Calu3 (cell line): Measurements from ENCODE around the gene CCP110. TPM values are rescaled to one million over a fixed set of nuclear protein-coding genes. Genes with fewer than 3 reads are reported as not detected.
A peak's percentile ranks its signal among the peaks of the same experiment; 100 is the strongest.

Experiments
- BruUV-seq: library from RNA; stranded (reverse); fragments of 400-500 nt; replicated peaks from 2 replicates; lab custom pipeline; 2021; lab: Mats Ljungman, UMichigan
- CTCF ChIA-PET: fragments of 300-600 bp; sonication (Branson Sonifier 250); formaldehyde crosslinking; loops from one replicate; lab custom pipeline; 2022; ENCODE audit warnings: antibody characterized with exemption; lab: Charles Lee
- DNase-seq: peaks from one replicate; pipeline ENCODE4 v3.0.0; 2022
- H3K27ac Mint-ChIP-seq: one replicate; pipeline ENCODE4 v1.8.0; 2022; ENCODE audit warnings: mixed read lengths; ENCODE audit not compliant: unreplicated experiment
- H3K27me3 Mint-ChIP-seq: one replicate; pipeline ENCODE4 v1.8.0; 2022; ENCODE audit warnings: mixed read lengths; ENCODE audit not compliant: unreplicated experiment
- H3K36me3 Mint-ChIP-seq: one replicate; pipeline ENCODE4 v1.8.0; 2022; ENCODE audit warnings: mild to moderate bottlenecking, moderate library complexity, mixed read lengths; ENCODE audit not compliant: insufficient read depth, unreplicated experiment
- H3K4me1 Mint-ChIP-seq: one replicate; pipeline ENCODE4 v1.8.0; 2022; ENCODE audit warnings: mild to moderate bottlenecking, low read depth, mixed read lengths; ENCODE audit not compliant: unreplicated experiment
- H3K4me3 Mint-ChIP-seq: one replicate; pipeline ENCODE4 v1.8.0; 2022; ENCODE audit warnings: mild to moderate bottlenecking, low read depth, moderate library complexity, mixed read lengths; ENCODE audit not compliant: unreplicated experiment
- H3K9me3 Mint-ChIP-seq: one replicate; pipeline ENCODE4 v1.8.0; 2022; ENCODE audit warnings: low read depth, mixed read lengths; ENCODE audit not compliant: unreplicated experiment
- CTCF ChIP-seq: fragments of 200-600 bp; IDR thresholded peaks from one replicate; pipeline ENCODE4 v1.8.0; 2022; ENCODE audit warnings: antibody characterized with exemption; ENCODE audit not compliant: unreplicated experiment
- intact Hi-C: fragments of 100-400 bp; cut with micrococcal nuclease; formaldehyde crosslinking; loops from one replicate; pipeline ENCODE4 v1.10.0; 2022; ENCODE audit not compliant: unreplicated experiment
- total RNA-seq: library from RNA; stranded (reverse); gene quantifications from 2 replicates; pipeline ENCODE4 v1.2.3, GENCODE V29; 2022

The CCP110 gene
- total RNA-seq, 1 experiment from 2014 or later = 34.4 TPM

GRCh38 chr16:19484096-19484495, 39.6 kb upstream of the CCP110 start:
- Mint-ChIP-seq H3K36me3 (peaks cover 74% of the 10 kb centered on the region), H3K4me3 (no peak overlapping the region), H3K27me3 (no peaks in the 10 kb centered on the region), H3K9me3 (no peaks in the 10 kb centered on the region), H3K27ac (no peak overlapping the region), H3K4me1 (peaks cover 38% of the 10 kb centered on the region)
- CTCF ChIA-PET = no interaction called here
- intact Hi-C loops = loop anchor here (5.0 kb wide), 1 partner anchor 97 kb away; no protein-coding TSS in a partner anchor
- no peak for DNase-seq
- TF ChIP-seq CTCF = no peak
- BruUV-seq = no TSS peak

GRCh38 chr16:19485611-19486010, 38.1 kb upstream of the CCP110 start:
- intact Hi-C loops = no loop called here
- no peak for TF ChIP-seq CTCF
- no peaks in the 10 kb centered on the region for H3K9me3 Mint-ChIP-seq
- no peak overlapping the region for H3K4me3 Mint-ChIP-seq
- DNase-seq = no peak
- CTCF ChIA-PET = no interaction called here
- peaks cover 25% of the 10 kb centered on the region for H3K4me1 Mint-ChIP-seq
- H3K36me3 Mint-ChIP-seq = peaks cover 72% of the 10 kb centered on the region
- no peaks in the 10 kb centered on the region for H3K27me3 Mint-ChIP-seq
- no peak overlapping the region for H3K27ac Mint-ChIP-seq
- no TSS peak for BruUV-seq

GRCh38 chr16:19486051-19486450, 37.7 kb upstream of the CCP110 start:
- Mint-ChIP-seq H3K27me3 (no peaks in the 10 kb centered on the region), H3K27ac (no peak overlapping the region), H3K9me3 (no peaks in the 10 kb centered on the region), H3K4me1 (peaks cover 23% of the 10 kb centered on the region), H3K4me3 (no peak overlapping the region), H3K36me3 (peaks cover 76% of the 10 kb centered on the region)
- intact Hi-C loops = no loop called here
- no TSS peak for BruUV-seq
- CTCF ChIA-PET = no interaction called here
- TF ChIP-seq CTCF = no peak
- no peak for DNase-seq

GRCh38 chr16:19486750-19487325, 36.9 kb upstream of the CCP110 start:
- no peak for DNase-seq
- intact Hi-C loops = no loop called here
- Mint-ChIP-seq H3K36me3 (peaks cover 80% of the 10 kb centered on the region), H3K4me1 (peaks cover 23% of the 10 kb centered on the region), H3K27me3 (no peaks in the 10 kb centered on the region), H3K9me3 (no peaks in the 10 kb centered on the region), H3K27ac (peak overlapping the region; percentile 58), H3K4me3 (no peak overlapping the region)
- CTCF ChIA-PET = interaction anchor here (0.5 kb wide), 1 partner anchor 417 kb away, joined by 6 read pairs; no protein-coding TSS in a partner anchor
- TF ChIP-seq CTCF = no peak
- BruUV-seq = no TSS peak
